ENCODE results near the gene FAM114A1. TPM values are rescaled to one million over a fixed set of nuclear protein-coding genes. Genes with fewer than 3 reads are reported as not detected.
A peak's percentile ranks its signal among the peaks of the same experiment; 100 is the strongest.

Gene FAM114A1
- total and polyA plus RNA-seq, 4 donors = 16.2 to 71.8 (median 36.9) TPM

DNA sequence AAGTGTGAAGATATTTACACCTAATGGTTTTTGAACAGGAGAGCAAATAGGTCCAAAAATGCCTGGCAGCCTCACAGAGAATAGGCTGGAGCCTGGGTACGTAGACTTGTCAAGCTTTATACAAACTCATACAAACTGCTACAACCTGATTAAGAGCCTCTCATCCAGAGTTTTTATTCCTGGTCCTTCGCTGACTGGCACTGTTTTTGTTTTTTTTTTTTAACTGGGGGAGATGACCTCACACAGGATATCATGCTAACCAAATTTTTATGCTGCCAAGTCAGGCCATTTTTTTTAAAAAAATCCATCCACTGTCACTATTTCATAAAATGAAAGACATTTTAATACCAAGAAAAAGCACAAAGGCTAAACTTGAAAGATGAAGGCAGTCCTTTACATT lies 1.9 kb downstream of the FAM114A1 start:
- DNase-seq (ENCODE audit: low read depth in 4 of 6, low spot score in 6 of 6) = no peak
- peaks cover 4% of the 10 kb centered on the region for H3K27me3 ChIP-seq (ENCODE audit: control insufficient read depth, insufficient read depth, low read length)
- H3K4me3 ChIP-seq (ENCODE audit: low read depth, low read length) = peak overlapping the region; percentile 84
- H3K9me3 ChIP-seq (ENCODE audit: control insufficient read depth, insufficient read depth, low read length) = no peaks in the 10 kb centered on the region
- H3K36me3 ChIP-seq (ENCODE audit: control insufficient read depth, insufficient read depth, low read length) = no peaks in the 10 kb centered on the region
- peak overlapping the region; percentile 25 for H3K27ac ChIP-seq (ENCODE audit: low read depth, low read length)
- WGBS (ENCODE audit: insufficient coverage) = no CpG with 5 or more reads among the region's 2 CpGs
- peaks cover 8% of the 10 kb centered on the region for H3K4me1 ChIP-seq (ENCODE audit: control insufficient read depth, insufficient read depth, low read length)

DNA sequence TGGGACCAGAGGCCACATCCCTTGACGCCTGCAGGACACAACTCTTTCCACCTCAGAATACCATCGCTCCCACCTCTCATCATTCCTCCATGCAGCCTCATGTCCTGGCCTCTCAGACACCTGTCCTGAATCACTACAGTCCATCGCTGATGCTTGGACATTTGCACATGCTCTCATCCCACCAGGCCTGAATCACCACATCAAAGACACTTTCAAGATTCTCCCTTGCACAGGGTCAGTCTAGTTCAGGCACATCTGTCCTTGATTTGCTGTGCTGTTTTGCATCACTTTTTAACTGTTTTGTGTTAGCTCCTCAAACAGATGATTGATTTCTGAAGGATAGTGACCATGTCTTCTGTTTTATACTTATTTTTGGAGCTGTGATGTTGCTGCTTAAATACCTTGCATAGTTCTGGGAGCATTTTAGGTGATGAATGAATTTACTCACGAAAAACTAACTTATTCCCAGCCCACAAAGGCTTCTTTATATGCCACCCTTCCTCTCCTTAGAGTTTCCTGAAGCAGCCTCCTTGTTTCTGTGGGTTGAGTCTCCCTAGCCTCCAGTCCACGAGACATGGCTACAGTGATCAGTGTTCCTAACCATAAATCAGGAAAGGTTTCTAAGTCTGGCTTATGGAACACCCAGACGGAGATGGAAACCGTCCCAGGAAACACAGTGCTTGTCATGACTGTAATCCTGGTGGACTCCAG lies 2.6 kb downstream of the FAM114A1 start:
- peaks cover 4% of the 10 kb centered on the region for H3K27me3 ChIP-seq (ENCODE audit: control insufficient read depth, insufficient read depth, low read length)
- H3K36me3 ChIP-seq (ENCODE audit: control insufficient read depth, insufficient read depth, low read length) = no peaks in the 10 kb centered on the region
- H3K4me3 ChIP-seq (ENCODE audit: low read depth, low read length) = no peak overlapping the region
- H3K4me1 ChIP-seq (ENCODE audit: control insufficient read depth, insufficient read depth, low read length) = peaks cover 8% of the 10 kb centered on the region
- no peaks in the 10 kb centered on the region for H3K9me3 ChIP-seq (ENCODE audit: control insufficient read depth, insufficient read depth, low read length)
- peak in 2 of 6 donors; percentile 19 to 32 for DNase-seq (ENCODE audit: low read depth in 4 of 6, low spot score in 6 of 6)
- WGBS (ENCODE audit: insufficient coverage) = 75% methylated on average over 4 of the region's 7 CpGs
- no peak overlapping the region for H3K27ac ChIP-seq (ENCODE audit: low read depth, low read length)

DNA sequence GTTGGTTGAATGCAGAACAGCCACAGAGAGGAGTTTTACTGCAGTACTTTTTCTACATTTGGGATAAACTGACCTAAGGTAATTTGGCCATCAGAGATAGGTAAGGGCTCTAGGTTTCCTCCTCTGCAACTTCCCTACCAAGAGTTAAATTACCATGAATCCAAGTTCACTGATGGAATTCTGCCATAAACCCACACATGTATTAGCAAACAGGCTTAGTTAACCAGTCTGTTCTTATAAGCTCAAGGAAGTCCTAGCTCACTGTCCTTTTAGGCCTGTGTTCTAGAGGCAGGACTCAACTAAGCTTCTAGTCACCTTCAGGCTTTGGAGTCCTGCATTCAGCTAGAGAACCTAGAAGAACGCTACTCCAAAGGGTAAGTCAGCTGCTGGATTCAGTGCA lies 4.0 kb downstream of the FAM114A1 start:
- peaks cover 4% of the 10 kb centered on the region for H3K27me3 ChIP-seq (ENCODE audit: control insufficient read depth, insufficient read depth, low read length)
- 86% methylated on average over 1 of the region's 1 CpG for WGBS (ENCODE audit: insufficient coverage)
- H3K4me3 ChIP-seq (ENCODE audit: low read depth, low read length) = no peak overlapping the region
- H3K27ac ChIP-seq (ENCODE audit: low read depth, low read length) = no peak overlapping the region
- H3K36me3 ChIP-seq (ENCODE audit: control insufficient read depth, insufficient read depth, low read length) = no peaks in the 10 kb centered on the region
- no peak for DNase-seq (ENCODE audit: low read depth in 4 of 6, low spot score in 6 of 6)
- H3K4me1 ChIP-seq (ENCODE audit: control insufficient read depth, insufficient read depth, low read length) = peaks cover 8% of the 10 kb centered on the region
- H3K9me3 ChIP-seq (ENCODE audit: control insufficient read depth, insufficient read depth, low read length) = no peaks in the 10 kb centered on the region

DNA sequence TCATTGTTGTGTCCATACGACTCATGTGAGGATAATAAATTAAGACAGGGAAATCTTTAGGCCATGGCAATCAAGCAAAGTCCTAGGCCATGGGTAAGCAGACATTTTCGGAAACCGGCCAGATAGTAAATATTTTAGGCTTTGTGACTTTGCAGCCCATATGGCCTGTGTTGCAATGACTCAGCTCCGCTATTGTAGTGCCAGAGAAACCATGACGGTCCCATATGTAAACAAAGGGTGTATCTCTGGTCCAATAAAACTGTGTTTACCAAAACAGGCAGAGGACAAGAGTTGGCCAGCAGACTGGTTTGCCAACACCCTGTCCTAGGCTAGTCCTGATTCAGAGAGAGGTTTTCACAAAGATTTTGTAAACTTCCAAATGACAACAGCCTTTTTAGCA lies 5.0 kb downstream of the FAM114A1 start:
- Histone ChIP-seq H3K9me3 (ENCODE audit: control insufficient read depth, insufficient read depth, low read length) (no peaks in the 10 kb centered on the region), H3K27ac (ENCODE audit: low read depth, low read length) (no peak overlapping the region), H3K4me3 (ENCODE audit: low read depth, low read length) (no peak overlapping the region), H3K4me1 (ENCODE audit: control insufficient read depth, insufficient read depth, low read length) (peaks cover 8% of the 10 kb centered on the region), H3K27me3 (ENCODE audit: control insufficient read depth, insufficient read depth, low read length) (peaks cover 4% of the 10 kb centered on the region), H3K36me3 (ENCODE audit: control insufficient read depth, insufficient read depth, low read length) (no peaks in the 10 kb centered on the region)
- DNase-seq (ENCODE audit: low read depth in 4 of 6, low spot score in 6 of 6) = no peak
- WGBS (ENCODE audit: insufficient coverage) = 72% methylated on average over 5 of the region's 5 CpGs

DNA sequence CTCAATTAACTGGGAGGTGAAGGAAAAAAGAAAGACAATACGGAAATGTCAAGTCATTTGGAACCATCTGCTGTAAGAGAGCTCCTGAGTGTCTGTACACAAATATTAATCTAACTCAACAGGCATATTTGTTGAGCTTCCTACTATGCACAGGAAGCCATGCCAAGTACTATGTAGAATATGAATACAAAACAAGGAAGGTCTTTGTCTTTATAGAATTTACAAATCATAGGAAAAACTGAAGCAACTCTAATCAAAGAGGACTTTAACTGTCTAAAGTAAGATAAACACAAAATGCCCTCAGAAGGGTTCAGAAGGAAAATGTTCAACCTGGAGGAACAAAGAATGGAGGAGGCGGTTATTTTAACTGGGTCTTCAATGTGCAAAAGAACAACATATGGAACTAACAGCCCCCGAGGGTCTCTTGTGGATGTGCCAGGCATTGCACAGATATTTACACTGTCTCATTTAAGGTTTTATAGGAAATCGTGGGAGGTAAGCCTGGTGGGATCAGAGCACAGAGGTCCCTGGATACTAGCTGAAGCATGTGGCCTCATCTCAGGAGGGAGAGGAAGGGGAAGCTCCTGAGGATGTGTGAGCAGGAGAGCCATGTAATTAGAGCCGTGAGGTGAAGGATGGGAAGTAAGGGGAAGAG lies 5.8 kb downstream of the FAM114A1 start:
- peak in 1 of 6 donors; percentile 54 for DNase-seq (ENCODE audit: low read depth in 4 of 6, low spot score in 6 of 6)
- peak overlapping the region; percentile 33 for H3K27ac ChIP-seq (ENCODE audit: low read depth, low read length)
- H3K4me3 ChIP-seq (ENCODE audit: low read depth, low read length) = no peak overlapping the region
- 75% methylated on average over 3 of the region's 5 CpGs for WGBS (ENCODE audit: insufficient coverage)
- H3K36me3 ChIP-seq (ENCODE audit: control insufficient read depth, insufficient read depth, low read length) = no peaks in the 10 kb centered on the region
- H3K9me3 ChIP-seq (ENCODE audit: control insufficient read depth, insufficient read depth, low read length) = no peaks in the 10 kb centered on the region
- peaks cover under 1% of the 10 kb centered on the region for H3K4me1 ChIP-seq (ENCODE audit: control insufficient read depth, insufficient read depth, low read length)
- H3K27me3 ChIP-seq (ENCODE audit: control insufficient read depth, insufficient read depth, low read length) = no peaks in the 10 kb centered on the region

DNA sequence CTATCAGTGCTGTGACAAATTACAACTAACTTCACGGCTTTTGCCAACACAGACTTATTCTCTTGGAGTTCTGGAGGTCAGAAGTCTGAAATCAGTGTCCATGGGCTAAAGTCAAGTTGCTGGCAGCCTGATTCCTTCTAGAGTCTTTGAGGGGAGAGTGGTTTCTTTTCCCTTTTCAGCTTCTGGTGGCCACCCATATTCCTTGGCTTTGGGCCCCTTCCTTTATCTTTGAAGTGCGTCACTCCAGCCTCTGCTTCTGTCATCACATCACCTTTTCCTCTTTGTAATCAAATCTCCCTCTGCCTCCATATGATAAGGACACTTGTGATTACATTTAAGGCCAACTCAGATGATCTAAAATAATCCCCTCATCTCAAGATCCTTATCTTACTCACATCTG lies 9.0 kb downstream of the FAM114A1 start:
- no peak overlapping the region for H3K27ac ChIP-seq (ENCODE audit: low read depth, low read length)
- H3K27me3 ChIP-seq (ENCODE audit: control insufficient read depth, insufficient read depth, low read length) = no peaks in the 10 kb centered on the region
- no peak overlapping the region for H3K4me3 ChIP-seq (ENCODE audit: low read depth, low read length)
- WGBS (ENCODE audit: insufficient coverage) = 17% methylated on average over 1 of the region's 2 CpGs
- DNase-seq (ENCODE audit: low read depth in 4 of 6, low spot score in 6 of 6) = no peak
- H3K36me3 ChIP-seq (ENCODE audit: control insufficient read depth, insufficient read depth, low read length) = no peaks in the 10 kb centered on the region
- no peaks in the 10 kb centered on the region for H3K4me1 ChIP-seq (ENCODE audit: control insufficient read depth, insufficient read depth, low read length)
- H3K9me3 ChIP-seq (ENCODE audit: control insufficient read depth, insufficient read depth, low read length) = no peaks in the 10 kb centered on the region

DNA sequence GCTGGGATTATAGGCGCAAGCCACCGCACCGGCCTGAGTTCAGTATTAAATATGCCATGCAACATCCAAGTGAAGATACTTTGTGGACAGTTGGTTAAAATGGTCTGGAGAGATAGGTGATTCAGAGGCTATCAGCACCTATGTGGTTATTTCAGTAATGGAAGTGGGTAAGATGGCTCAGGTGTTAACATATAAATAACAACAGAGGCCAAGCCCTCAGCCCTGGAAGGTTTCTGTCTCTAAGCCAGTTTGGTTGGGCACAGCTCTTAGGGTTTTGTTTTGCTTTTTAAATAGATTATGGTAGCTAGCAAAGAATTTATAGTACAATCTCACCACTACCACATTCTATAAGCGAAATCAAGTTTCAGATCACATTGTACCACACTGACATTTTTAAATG lies 16.6 kb downstream of the FAM114A1 start:
- no peak overlapping the region for H3K27ac ChIP-seq (ENCODE audit: low read depth, low read length)
- no peak for DNase-seq (ENCODE audit: low read depth in 4 of 6, low spot score in 6 of 6)
- H3K4me3 ChIP-seq (ENCODE audit: low read depth, low read length) = no peak overlapping the region
- no peaks in the 10 kb centered on the region for H3K4me1 ChIP-seq (ENCODE audit: control insufficient read depth, insufficient read depth, low read length)
- WGBS (ENCODE audit: insufficient coverage) = no CpG with 5 or more reads among the region's 4 CpGs
- no peaks in the 10 kb centered on the region for H3K27me3 ChIP-seq (ENCODE audit: control insufficient read depth, insufficient read depth, low read length)
- no peaks in the 10 kb centered on the region for H3K36me3 ChIP-seq (ENCODE audit: control insufficient read depth, insufficient read depth, low read length)
- H3K9me3 ChIP-seq (ENCODE audit: control insufficient read depth, insufficient read depth, low read length) = no peaks in the 10 kb centered on the region

DNA sequence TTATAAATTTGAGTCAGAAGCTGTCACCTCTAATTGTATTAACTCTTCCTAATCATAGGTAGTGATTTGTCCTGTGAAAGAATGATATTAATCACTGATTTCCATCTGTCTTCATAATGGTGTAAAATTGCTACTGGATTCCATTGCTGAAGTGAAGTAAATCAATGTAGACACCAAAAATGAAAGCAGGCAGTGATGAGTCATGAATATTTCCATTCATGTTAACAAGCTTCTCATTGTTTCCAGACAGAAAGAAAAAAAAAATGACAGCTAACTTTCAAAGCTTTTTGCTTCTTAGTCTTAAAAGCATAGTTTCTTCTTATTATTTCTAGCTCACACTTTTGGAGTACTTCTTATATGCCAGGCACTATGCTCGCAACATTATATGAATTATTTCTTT lies 21.5 kb downstream of the FAM114A1 start:
- DNase-seq (ENCODE audit: low read depth in 4 of 6, low spot score in 6 of 6) = peak in 1 of 6 donors; percentile 18
- Histone ChIP-seq H3K27me3 (ENCODE audit: control insufficient read depth, insufficient read depth, low read length) (no peaks in the 10 kb centered on the region), H3K27ac (ENCODE audit: low read depth, low read length) (peak overlapping the region; percentile 80), H3K4me1 (ENCODE audit: control insufficient read depth, insufficient read depth, low read length) (no peaks in the 10 kb centered on the region), H3K4me3 (ENCODE audit: low read depth, low read length) (no peak overlapping the region), H3K9me3 (ENCODE audit: control insufficient read depth, insufficient read depth, low read length) (no peaks in the 10 kb centered on the region), H3K36me3 (ENCODE audit: control insufficient read depth, insufficient read depth, low read length) (no peaks in the 10 kb centered on the region)
- WGBS (ENCODE audit: insufficient coverage) = no CpG with 5 or more reads among the region's 1 CpG

DNA sequence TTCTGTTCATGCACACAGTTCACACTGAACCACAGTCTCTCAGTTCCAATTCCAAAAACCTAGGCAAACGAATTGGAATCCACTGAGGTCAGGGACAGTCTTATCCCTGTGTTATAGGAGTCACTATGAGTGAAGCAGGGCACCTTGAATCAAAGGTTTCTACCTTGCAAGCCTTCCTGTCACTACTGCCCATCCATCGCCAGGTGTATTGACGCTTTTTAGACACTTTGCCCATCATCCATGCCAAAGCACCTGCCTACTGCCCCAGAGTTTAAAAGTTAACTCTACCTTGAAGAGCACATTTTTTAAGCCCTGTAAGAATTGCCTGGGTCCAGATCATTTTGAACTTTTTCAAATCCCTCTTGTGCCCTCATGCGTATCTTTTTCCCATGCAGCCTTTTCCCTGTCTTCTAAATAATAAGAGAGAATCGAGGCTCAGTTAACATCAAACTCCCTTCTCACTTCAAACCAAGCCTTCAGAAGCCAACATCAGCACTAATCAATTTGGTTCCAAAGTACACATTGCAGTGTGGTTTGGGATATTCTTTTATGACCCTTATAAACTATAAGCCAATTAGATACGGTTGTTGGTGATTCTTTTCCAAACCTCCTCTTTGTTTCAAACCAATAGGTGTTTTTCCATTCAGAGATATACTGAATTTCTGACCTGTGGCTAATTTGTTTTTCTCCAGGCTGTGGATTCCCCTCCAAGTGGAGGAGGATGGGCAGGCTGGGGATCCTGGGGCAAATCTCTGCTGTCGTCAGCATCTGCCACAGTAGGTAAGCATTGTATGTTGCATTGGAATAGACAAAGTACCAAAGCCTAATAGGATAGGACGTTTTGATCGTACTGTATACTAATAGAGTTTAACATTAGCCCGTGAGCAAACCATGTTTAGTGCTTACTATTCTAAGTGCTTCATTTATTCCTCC lies 23.7 kb downstream of the FAM114A1 start:
- Histone ChIP-seq H3K27ac (ENCODE audit: low read depth, low read length) (no peak overlapping the region), H3K36me3 (ENCODE audit: control insufficient read depth, insufficient read depth, low read length) (no peaks in the 10 kb centered on the region)
- 97% methylated on average over 3 of the region's 10 CpGs for WGBS (ENCODE audit: insufficient coverage)

More for the DNA sequence above, 23.7 kb downstream of the FAM114A1 start:
- Histone ChIP-seq H3K4me3 (ENCODE audit: low read depth, low read length) (no peak overlapping the region), H3K27me3 (ENCODE audit: control insufficient read depth, insufficient read depth, low read length) (no peaks in the 10 kb centered on the region), H3K4me1 (ENCODE audit: control insufficient read depth, insufficient read depth, low read length) (no peaks in the 10 kb centered on the region), H3K9me3 (ENCODE audit: control insufficient read depth, insufficient read depth, low read length) (no peaks in the 10 kb centered on the region)
- no peak for DNase-seq (ENCODE audit: low read depth in 4 of 6, low spot score in 6 of 6)

Data from spinal cord (tissue), 10 donors.